GM18520 (cell line): ENCODE results near the gene SH2D4B.

ENCODE experiments used
- ATAC-seq: cut with Tn5 transposase; IDR thresholded peaks from one replicate; pipeline ENCODE4 v1.9.1; 2021; ENCODE audit not compliant: unreplicated experiment

SH2D4B gene

GRCh38 chr10:80537736-80538480, at the start of gene SH2D4B:
TSS of gene SH2D4B (plus strand) at chr10:80537902. CDS start at chr10:80538332, 430 bp downstream.
- ATAC-seq = no peak

GRCh38 chr10:80488539-80489066, 49.1 kb upstream of the SH2D4B start:
- no peak for ATAC-seq

GRCh38 chr10:80489371-80490112, 48.2 kb upstream of the SH2D4B start:
- ATAC-seq = no peak

DNA sequence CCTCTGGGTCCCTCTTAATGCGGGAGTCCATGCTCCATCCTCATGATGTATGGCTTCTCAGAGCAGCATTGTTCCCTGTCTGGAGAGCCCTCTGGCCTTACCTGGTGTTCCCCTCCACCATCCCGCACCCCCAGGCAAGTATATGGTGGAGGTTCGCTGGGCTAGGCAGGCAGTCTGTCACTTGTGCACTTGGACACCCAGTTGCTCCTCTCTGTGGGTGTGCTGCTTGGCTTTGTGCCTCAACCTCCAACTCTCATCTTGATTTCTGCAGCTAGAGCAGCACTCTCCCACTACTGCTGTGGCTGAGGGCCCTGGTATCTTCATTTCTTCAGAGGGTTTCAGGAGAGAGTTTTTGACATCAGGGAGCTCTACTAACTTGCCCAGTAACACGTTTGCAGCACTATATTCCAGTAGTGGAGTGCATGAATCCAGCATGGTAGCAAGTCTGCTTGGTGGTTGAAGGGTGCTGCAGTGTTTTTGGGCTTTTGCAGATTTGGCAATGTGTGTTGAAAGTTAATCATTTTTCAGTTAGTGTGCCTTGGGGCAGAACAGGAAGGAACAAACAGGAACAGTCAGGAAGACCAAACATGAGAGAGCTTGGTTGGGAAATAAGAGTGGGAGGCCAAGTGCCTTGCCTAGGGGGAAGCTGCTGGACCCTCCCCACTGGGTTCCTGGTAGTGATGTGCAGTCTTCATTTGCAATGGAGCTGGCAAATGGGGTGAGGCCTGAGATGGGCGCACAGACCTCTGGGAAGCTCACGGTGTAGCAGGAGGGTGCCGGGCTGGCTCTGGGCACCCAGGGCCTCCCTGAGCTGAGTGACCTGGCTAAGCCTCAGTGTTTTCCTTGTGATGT, 46.2 kb upstream of the SH2D4B start:
- no peak for ATAC-seq

- no peak for ATAC-seq
Observed at GRCh38 chr10:80492848-80493521, 44.7 kb upstream of the SH2D4B start.

DNA sequence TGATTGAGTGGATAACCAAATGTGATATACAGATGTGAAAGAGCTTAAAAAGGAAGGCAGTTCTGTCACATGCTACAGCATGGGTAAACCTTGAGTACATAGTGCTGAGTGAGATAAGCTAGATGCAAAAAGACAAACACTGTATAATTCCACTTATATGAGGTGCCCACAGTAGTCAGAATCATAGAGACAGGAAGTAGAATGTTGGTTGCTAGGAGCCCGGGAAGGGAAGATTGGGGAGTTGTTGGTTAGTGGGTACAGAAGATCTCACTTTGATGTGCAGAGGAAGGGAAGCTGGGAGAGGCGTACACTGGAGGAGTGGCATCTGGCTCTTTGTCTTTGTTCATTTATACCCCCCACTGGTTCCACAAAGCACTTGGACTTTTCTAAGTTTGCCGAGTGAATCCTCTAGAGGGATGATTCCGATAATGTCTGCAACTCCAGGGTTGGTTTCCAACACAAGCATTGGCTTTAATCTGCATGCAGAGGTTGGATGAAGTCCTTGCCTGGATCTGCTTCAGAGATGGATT, 44.1 kb upstream of the SH2D4B start:
- no peak for ATAC-seq

GRCh38 chr10:80496555-80497172, 41.0 kb upstream of the SH2D4B start:
- no peak for ATAC-seq

GRCh38 chr10:80497187-80498077, 40.3 kb upstream of the SH2D4B start:
- no peak for ATAC-seq

DNA sequence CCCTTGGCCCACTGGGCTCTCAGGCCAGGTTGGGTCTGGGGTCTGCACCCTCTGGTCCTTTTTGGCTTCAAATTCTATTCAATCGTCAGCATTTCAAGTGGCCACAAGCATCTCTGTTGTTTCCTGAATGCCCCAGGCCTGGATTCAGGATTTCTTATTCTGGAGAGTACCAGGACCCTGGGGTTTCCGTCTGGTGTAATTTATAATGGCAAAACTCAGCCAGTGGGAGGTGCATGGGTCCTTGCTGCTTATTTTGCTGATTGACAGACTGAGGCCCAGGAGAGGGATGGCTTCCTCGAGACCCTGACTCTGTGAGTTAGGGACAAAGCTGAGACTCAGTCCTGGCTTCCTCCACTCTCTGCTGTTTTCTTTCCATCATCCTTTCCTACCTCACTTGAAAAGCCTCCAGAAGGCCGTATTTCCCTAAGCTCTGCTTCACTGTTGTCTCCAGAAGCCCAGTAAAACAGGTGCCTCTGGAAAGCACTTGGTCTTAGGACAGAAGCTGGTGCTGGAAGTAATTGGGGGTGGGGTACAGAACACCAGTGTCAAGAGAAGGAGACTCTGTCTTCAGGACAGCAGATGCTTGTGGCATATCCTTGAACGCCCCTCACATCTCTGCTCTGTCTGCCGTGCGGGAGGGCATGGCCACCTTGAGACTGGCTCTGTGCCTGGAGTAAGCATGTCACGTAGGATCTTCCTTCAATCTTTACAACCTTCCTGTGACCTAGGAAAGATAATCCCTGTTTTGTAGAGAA, 39.4 kb upstream of the SH2D4B start:
- ATAC-seq = no peak

- no peak for ATAC-seq
Observed at GRCh38 chr10:80498833-80499741, 38.6 kb upstream of the SH2D4B start.

DNA sequence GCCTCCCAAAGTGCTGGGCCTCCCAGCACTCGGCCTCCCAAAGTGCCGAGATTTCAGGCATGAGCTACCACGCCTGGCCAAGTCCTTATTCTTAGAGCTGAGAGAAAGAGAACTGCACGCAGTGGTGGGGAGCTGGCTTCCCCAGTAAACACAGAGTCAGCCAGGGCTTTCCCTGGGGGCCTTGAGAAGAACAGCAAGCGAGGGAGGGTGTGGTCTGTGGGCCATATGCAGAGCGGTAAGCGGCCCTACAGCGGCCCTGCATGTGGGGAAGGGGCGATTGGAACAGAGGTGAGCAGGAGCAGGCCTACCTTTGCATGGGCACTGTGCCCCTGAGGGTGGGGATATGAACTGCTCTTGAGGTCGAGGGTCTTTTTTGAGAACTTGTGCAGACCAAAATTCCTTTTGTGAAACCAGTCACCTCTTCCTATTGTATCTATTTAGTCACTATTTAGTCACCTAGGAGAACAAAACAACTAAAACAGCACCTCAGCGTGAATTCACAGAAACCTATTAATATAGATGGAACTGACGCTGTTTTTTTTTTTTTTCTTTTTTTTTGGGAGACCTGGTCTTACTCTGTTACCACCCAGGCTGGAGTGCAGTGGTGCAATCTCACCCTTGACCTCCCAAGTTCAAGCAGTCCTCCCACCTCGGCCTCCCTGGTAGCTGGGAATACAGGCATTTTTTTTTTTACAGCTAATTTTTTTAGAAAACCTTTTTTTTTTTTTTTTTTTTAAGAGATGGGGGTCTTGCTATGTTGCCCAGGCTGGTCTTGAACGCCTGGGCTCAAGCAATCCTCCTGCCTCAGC, 36.9 kb upstream of the SH2D4B start:
- no peak for ATAC-seq

GRCh38 chr10:80501381-80501912, 36.3 kb upstream of the SH2D4B start:
- no peak for ATAC-seq

DNA sequence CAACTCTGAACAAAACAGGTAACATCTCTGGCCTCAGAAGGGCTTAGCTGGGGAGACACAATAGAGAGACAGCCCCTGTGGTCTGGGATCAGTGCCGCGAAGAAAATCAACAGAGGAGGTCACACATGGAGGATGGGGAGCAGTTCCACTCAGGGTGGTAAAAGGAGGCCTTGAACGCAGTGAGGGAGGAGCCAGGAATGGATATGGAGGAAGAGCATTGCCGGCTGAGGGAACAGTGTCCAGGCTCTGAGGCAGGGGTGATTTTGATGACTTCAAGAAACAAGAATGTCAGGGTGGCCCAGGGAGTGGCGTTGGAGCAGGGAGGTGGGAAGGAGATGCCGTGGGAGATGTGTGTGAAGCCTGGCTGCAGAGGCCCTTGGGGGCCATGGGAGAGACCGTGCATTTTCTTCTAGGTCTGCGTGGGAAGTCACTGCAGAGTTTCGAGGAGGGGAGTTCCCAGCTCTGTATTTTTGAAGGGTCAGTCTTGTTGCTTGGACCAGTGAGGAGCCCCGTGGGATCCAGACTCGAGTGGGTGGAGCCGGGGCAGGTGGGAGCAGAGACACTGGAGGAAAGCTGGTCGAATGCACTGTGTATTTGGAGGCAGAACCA, 35.7 kb upstream of the SH2D4B start:
- ATAC-seq = no peak

DNA sequence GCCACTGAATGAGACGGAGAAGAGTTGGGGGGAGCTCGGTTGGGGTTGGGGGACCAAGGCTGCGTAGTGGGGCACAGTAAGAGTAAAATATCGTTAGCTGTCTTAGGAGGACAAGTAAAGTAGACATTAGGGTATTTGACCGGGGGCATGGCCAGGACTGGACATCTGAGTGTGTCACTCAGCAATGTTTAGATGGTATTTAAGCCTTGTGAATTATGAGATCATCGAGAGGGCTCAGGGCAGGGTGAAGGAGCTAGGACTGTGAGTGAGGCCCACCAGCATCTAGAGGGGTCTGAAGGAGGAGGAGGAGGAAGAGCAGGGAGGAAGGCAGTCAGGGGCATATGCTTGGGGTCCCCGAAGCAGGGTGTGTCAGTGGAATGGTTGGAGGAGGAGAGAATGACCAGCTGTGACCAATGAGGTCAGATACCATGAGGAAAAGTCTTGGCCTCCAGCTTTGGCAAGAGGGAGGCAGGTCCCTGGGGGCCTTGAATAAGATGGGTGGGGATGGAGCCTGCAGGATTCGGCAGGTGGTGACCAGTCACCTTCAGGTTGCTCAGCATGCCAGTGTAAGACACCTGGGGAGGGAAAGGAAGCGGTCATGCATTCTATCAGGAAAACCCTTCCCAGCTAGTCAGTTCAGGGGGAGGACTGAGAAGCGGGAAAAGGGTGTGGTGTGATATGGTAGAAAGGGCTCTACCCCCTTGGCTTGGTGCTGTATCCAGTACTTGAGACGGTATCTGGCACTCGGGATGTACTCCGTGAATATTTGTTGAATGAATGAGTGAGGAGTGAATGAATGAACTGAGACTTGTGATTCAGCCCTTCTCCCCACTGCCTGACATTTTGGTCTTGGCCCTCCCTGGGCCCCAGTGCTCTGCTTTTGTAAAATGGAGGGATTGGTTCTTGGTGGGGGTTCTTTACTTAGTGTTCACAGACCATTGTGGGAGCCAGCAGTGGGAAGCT, 34.8 kb upstream of the SH2D4B start:
- no peak for ATAC-seq
